NB4 (cell line): Measurements from ENCODE around the gene ADAT1.
A peak's percentile ranks its signal among the peaks of the same experiment; 100 is the strongest.

Experiments
- DNase-seq: peaks from one replicate; pipeline ENCODE4 v3.0.0; 2010; ENCODE audit warnings: low read depth
- H3K4me3 ChIP-seq: one replicate; pipeline ENCODE4 v1.5.1; 2011; ENCODE audit warnings: mild to moderate bottlenecking, low read depth, low read length, moderate library complexity
- CTCF ChIP-seq: IDR thresholded peaks from one replicate; pipeline ENCODE4 v1.5.1; 2012; ENCODE audit warnings: low read depth, low read length
- MAX ChIP-seq: IDR thresholded peaks from 2 replicates; pipeline ENCODE4 v1.6.1; 2011; ENCODE audit warnings: low read depth, low read length
- MYC ChIP-seq: IDR thresholded peaks from 2 replicates; pipeline ENCODE4 v1.6.1; 2011; ENCODE audit warnings: low read depth, low read length
- POLR2A ChIP-seq: IDR thresholded peaks from 2 replicates; pipeline ENCODE4 v1.6.1; 2011; ENCODE audit warnings: mild to moderate bottlenecking; ENCODE audit not compliant: insufficient read length; ENCODE audit errors: extremely low read depth

ADAT1 gene

GRCh38 chr16:75626806-75627205 lies 3.7 kb upstream of the ADAT1 start:
- H3K4me3 ChIP-seq = no peak overlapping the region
- no peak for TF ChIP-seq MYC
- TF ChIP-seq POLR2A = no peak
- no peak for TF ChIP-seq CTCF
- no peak for TF ChIP-seq MAX
- DNase-seq = no peak

GRCh38 chr16:75624921-75625334 lies 1.8 kb upstream of the ADAT1 start:
- no peak overlapping the region for H3K4me3 ChIP-seq
- TF ChIP-seq MAX (no peak), POLR2A (no peak), MYC (no peak), CTCF (no peak)
- peak; percentile 78 for DNase-seq

GRCh38 chr16:75621170-75621477 lies 2.0 kb downstream of the ADAT1 start:
- peak overlapping the region; percentile 10 for H3K4me3 ChIP-seq
- DNase-seq = peak; percentile 53
- TF ChIP-seq CTCF (peak; percentile 43), POLR2A (no peak), MYC (no peak)

GRCh38 chr16:75620326-75621169 lies 2.5 kb downstream of the ADAT1 start:
- no peak for DNase-seq
- H3K4me3 ChIP-seq = no peak overlapping the region
- TF ChIP-seq POLR2A = no peak
- no peak for TF ChIP-seq CTCF
- TF ChIP-seq MYC = no peak

GRCh38 chr16:75618780-75619179 lies 4.3 kb downstream of the ADAT1 start:
- H3K4me3 ChIP-seq = no peak overlapping the region
- no peak for DNase-seq
- no peak for TF ChIP-seq MAX
- no peak for TF ChIP-seq CTCF
- no peak for TF ChIP-seq MYC
- TF ChIP-seq POLR2A = no peak

- H3K4me3 ChIP-seq = no peak overlapping the region
- DNase-seq = no peak
- no peak for TF ChIP-seq CTCF
- TF ChIP-seq MYC = no peak
- no peak for TF ChIP-seq MAX
- no peak for TF ChIP-seq POLR2A
Observed at GRCh38 chr16:75617121-75617520, 6.0 kb downstream of the ADAT1 start.
